Naive thymus-derived CD8-positive, alpha-beta T cell (primary cell): ENCODE measurements around the gene RALGAPA2. TPM values are rescaled to one million over a fixed set of nuclear protein-coding genes. Genes with fewer than 3 reads are reported as not detected.
A peak's percentile ranks its signal among the peaks of the same experiment; 100 is the strongest.

ENCODE experiments used
- ATAC-seq, 2 donors: fragments of 150-1000 bp; cut with Tn5 transposase in 1 of 2; sonication (Bioruptor Pico), chemical (Tn5 transposase) in 1 of 2; 1 replicate in 1 of 2; 2 replicates in 1 of 2; pipeline ENCODE4 v1.10.0; 2021; ENCODE audit warnings: mild to moderate bottlenecking in 2 of 2, moderate library complexity in 2 of 2
- POLR2A ChIA-PET: fragments of 350-600 bp; sonication (Branson Sonifier 250); formaldehyde crosslinking; loops from one replicate; lab custom pipeline; 2021; ENCODE audit warnings: antibody characterized with exemption; lab: Charles Lee
- DNase-seq, 10 donors: peaks; one replicate each; pipeline versions ENCODE4 v3.0.0 to v3.0.0-alpha.2; 2020 to 2022
- H3K27ac Mint-ChIP-seq, 10 donors: one replicate each; pipeline ENCODE4 v1.8.0; 2020 to 2022; ENCODE audit warnings: mild to moderate bottlenecking in 10 of 10, mixed read lengths in 10 of 10, moderate library complexity in 4 of 10, inconsistent platforms in 1 of 10
- H3K27me3 Mint-ChIP-seq, 5 donors: one replicate each; pipeline ENCODE4 v1.8.0; 2021 to 2022; ENCODE audit warnings: mixed read lengths in 5 of 5
- H3K36me3 Mint-ChIP-seq, 3 donors: one replicate each; pipeline ENCODE4 v1.8.0; 2020 to 2022; ENCODE audit warnings: mixed read lengths in 3 of 3, mild to moderate bottlenecking in 2 of 3, inconsistent platforms in 1 of 3
- H3K4me1 Mint-ChIP-seq, 4 donors: one replicate each; pipeline ENCODE4 v1.8.0; 2021 to 2022; ENCODE audit warnings: mixed read lengths in 4 of 4
- H3K4me3 Mint-ChIP-seq, 10 donors: one replicate each; pipeline ENCODE4 v1.8.0; 2020 to 2022; ENCODE audit warnings: mild to moderate bottlenecking in 10 of 10, mixed read lengths in 10 of 10, moderate library complexity in 6 of 10, inconsistent platforms in 1 of 10
- H3K9me3 Mint-ChIP-seq, 9 donors: one replicate each; pipeline ENCODE4 v1.8.0; 2020 to 2022; ENCODE audit warnings: mixed read lengths in 9 of 9, mild to moderate bottlenecking in 3 of 9, inconsistent platforms in 1 of 9, moderate library complexity in 1 of 9
- polyA plus RNA-seq, 3 donors: library from polyadenylated mRNA; unstranded; fragments of 300-500 nt; fragmentation: Illumina TruSeq; gene quantifications; one replicate each; pipeline ENCODE4 v1.2.3, GENCODE V29; 2021
- total RNA-seq, 8 experiments: library from RNA in 2 of 8; stranded (reverse) in 2 of 8; gene quantifications; one replicate each; pipeline ENCODE4 v1.2.3 and lab custom pipeline; 2021 to 2026

Gene RALGAPA2
- total and polyA plus RNA-seq, 5 experiments from 2014 or later, result 4.5 to 32.0 (median 6.8) TPM

- Mint-ChIP-seq H3K36me3 (peaks cover 9 to 89% (median 55%) of the 10 kb centered on the region in 3 donors), H3K27ac (no peak overlapping the region), H3K9me3 (no peaks in the 10 kb centered on the region), H3K4me3 (no peak overlapping the region), H3K4me1 (peaks cover 0 to 12% (median 4%) of the 10 kb centered on the region in 4 donors), H3K27me3 (no peaks in the 10 kb centered on the region)
- DNase-seq (no peak), ATAC-seq (no peak)
- POLR2A ChIA-PET, result no interaction called here
Observed at GRCh38 chr20:20635006-20635405, 77.4 kb downstream of the RALGAPA2 start.

GRCh38 chr20:20632644-20633043 lies 79.8 kb downstream of the RALGAPA2 start:
- H3K4me3 Mint-ChIP-seq, result no peak overlapping the region
- POLR2A ChIA-PET, result interaction anchor here (0.6 kb wide), 1 partner anchor 194 kb away, joined by 4 read pairs; no protein-coding TSS in a partner anchor
- no peak for ATAC-seq
- H3K27ac Mint-ChIP-seq, result no peak overlapping the region
- peaks cover 4 to 88% (median 57%) of the 10 kb centered on the region in 3 donors for H3K36me3 Mint-ChIP-seq
- H3K9me3 Mint-ChIP-seq, result no peaks in the 10 kb centered on the region
- no peaks in the 10 kb centered on the region for H3K27me3 Mint-ChIP-seq
- no peak for DNase-seq
- peaks cover 0 to 2% (median 0%) of the 10 kb centered on the region in 4 donors for H3K4me1 Mint-ChIP-seq

GRCh38 chr20:20630551-20630950 lies 81.9 kb downstream of the RALGAPA2 start:
- Mint-ChIP-seq H3K36me3 (peaks cover 4 to 90% (median 65%) of the 10 kb centered on the region in 3 donors), H3K27me3 (no peaks in the 10 kb centered on the region), H3K9me3 (no peaks in the 10 kb centered on the region), H3K4me1 (peaks cover 0 to 2% (median 0%) of the 10 kb centered on the region in 4 donors), H3K27ac (no peak overlapping the region), H3K4me3 (no peak overlapping the region)
- POLR2A ChIA-PET, result no interaction called here
- DNase-seq (no peak), ATAC-seq (no peak)

- ATAC-seq (no peak), DNase-seq (no peak)
- Mint-ChIP-seq H3K27ac (no peak overlapping the region), H3K36me3 (peaks cover 4 to 85% (median 61%) of the 10 kb centered on the region in 3 donors), H3K4me3 (no peak overlapping the region), H3K9me3 (no peaks in the 10 kb centered on the region), H3K4me1 (peaks cover 0 to 2% (median 0%) of the 10 kb centered on the region in 4 donors), H3K27me3 (no peaks in the 10 kb centered on the region)
- POLR2A ChIA-PET, result no interaction called here
Observed at GRCh38 chr20:20629556-20630188, 82.8 kb downstream of the RALGAPA2 start.

GRCh38 chr20:20628314-20628713 lies 84.1 kb downstream of the RALGAPA2 start:
- peaks cover 4 to 72% (median 50%) of the 10 kb centered on the region in 3 donors for H3K36me3 Mint-ChIP-seq
- POLR2A ChIA-PET, result no interaction called here
- H3K9me3 Mint-ChIP-seq, result no peaks in the 10 kb centered on the region
- peaks cover 0 to under 1% (median 0%) of the 10 kb centered on the region in 4 donors for H3K4me1 Mint-ChIP-seq
- no peak overlapping the region for H3K4me3 Mint-ChIP-seq
- no peak overlapping the region for H3K27ac Mint-ChIP-seq
- DNase-seq, result no peak
- no peaks in the 10 kb centered on the region for H3K27me3 Mint-ChIP-seq
- ATAC-seq, result no peak

- H3K27me3 Mint-ChIP-seq, result no peaks in the 10 kb centered on the region
- no peak overlapping the region for H3K27ac Mint-ChIP-seq
- POLR2A ChIA-PET, result no interaction called here
- peaks cover 4 to 66% (median 44%) of the 10 kb centered on the region in 3 donors for H3K36me3 Mint-ChIP-seq
- H3K4me1 Mint-ChIP-seq, result no peaks in the 10 kb centered on the region
- DNase-seq, result no peak
- no peak for ATAC-seq
- no peaks in the 10 kb centered on the region for H3K9me3 Mint-ChIP-seq
- no peak overlapping the region for H3K4me3 Mint-ChIP-seq
Observed at GRCh38 chr20:20627471-20627870, 85.0 kb downstream of the RALGAPA2 start.

GRCh38 chr20:20624914-20625313 lies 87.5 kb downstream of the RALGAPA2 start:
- DNase-seq (no peak), ATAC-seq (no peak)
- H3K4me1 Mint-ChIP-seq, result peaks cover 0 to 3% (median 0%) of the 10 kb centered on the region in 4 donors
- POLR2A ChIA-PET, result no interaction called here
- no peak overlapping the region for H3K4me3 Mint-ChIP-seq
- H3K27ac Mint-ChIP-seq, result peak overlapping the region in 1 of 10 donors; percentile 47
- peaks cover 4 to 62% (median 38%) of the 10 kb centered on the region in 3 donors for H3K36me3 Mint-ChIP-seq
- H3K27me3 Mint-ChIP-seq, result no peaks in the 10 kb centered on the region
- H3K9me3 Mint-ChIP-seq, result no peaks in the 10 kb centered on the region

- DNase-seq (no peak), ATAC-seq (no peak)
- H3K27ac Mint-ChIP-seq, result no peak overlapping the region
- peaks cover 0 to 3% (median 0%) of the 10 kb centered on the region in 4 donors for H3K4me1 Mint-ChIP-seq
- POLR2A ChIA-PET, result interaction anchor here (0.7 kb wide), 1 partner anchor 93 kb away, joined by 4 read pairs; no protein-coding TSS in a partner anchor
- H3K9me3 Mint-ChIP-seq, result no peaks in the 10 kb centered on the region
- peaks cover 0 to 60% (median 28%) of the 10 kb centered on the region in 3 donors for H3K36me3 Mint-ChIP-seq
- no peak overlapping the region for H3K4me3 Mint-ChIP-seq
- no peaks in the 10 kb centered on the region for H3K27me3 Mint-ChIP-seq
Observed at GRCh38 chr20:20621195-20621594, 91.2 kb downstream of the RALGAPA2 start.

- Mint-ChIP-seq H3K27ac (peak overlapping the region in 3 of 10 donors; percentile 28 to 63 (median 37)), H3K27me3 (no peaks in the 10 kb centered on the region), H3K9me3 (no peaks in the 10 kb centered on the region), H3K36me3 (peaks cover 5 to 82% (median 37%) of the 10 kb centered on the region in 3 donors), H3K4me1 (peaks cover 0 to 9% (median 2%) of the 10 kb centered on the region in 4 donors), H3K4me3 (no peak overlapping the region)
- POLR2A ChIA-PET, result no interaction called here
- DNase-seq (no peak), ATAC-seq (no peak)
Observed at GRCh38 chr20:20614391-20614790, 98.1 kb downstream of the RALGAPA2 start.

GRCh38 chr20:20612251-20612650 lies 100.2 kb downstream of the RALGAPA2 start:
- no peak overlapping the region for H3K4me3 Mint-ChIP-seq
- ATAC-seq, result no peak
- H3K9me3 Mint-ChIP-seq, result no peaks in the 10 kb centered on the region
- peaks cover 5 to 83% (median 31%) of the 10 kb centered on the region in 3 donors for H3K36me3 Mint-ChIP-seq
- H3K27me3 Mint-ChIP-seq, result no peaks in the 10 kb centered on the region
- peak overlapping the region in 1 of 10 donors; percentile 54 for H3K27ac Mint-ChIP-seq
- peaks cover 0 to 9% (median 2%) of the 10 kb centered on the region in 4 donors for H3K4me1 Mint-ChIP-seq
- DNase-seq, result no peak
- POLR2A ChIA-PET, result interaction anchor here (0.6 kb wide), 1 partner anchor 586 kb away, joined by 3 read pairs; no protein-coding TSS in a partner anchor

- Mint-ChIP-seq H3K27me3 (no peaks in the 10 kb centered on the region), H3K4me3 (no peak overlapping the region), H3K4me1 (peaks cover 0 to 9% (median 2%) of the 10 kb centered on the region in 4 donors), H3K36me3 (peaks cover 5 to 82% (median 26%) of the 10 kb centered on the region in 3 donors), H3K27ac (no peak overlapping the region), H3K9me3 (no peaks in the 10 kb centered on the region)
- POLR2A ChIA-PET, result no interaction called here
- DNase-seq (no peak), ATAC-seq (no peak)
Observed at GRCh38 chr20:20611167-20611566, 101.3 kb downstream of the RALGAPA2 start.

- Mint-ChIP-seq H3K4me1 (peaks cover 0 to 11% (median 3%) of the 10 kb centered on the region in 4 donors), H3K4me3 (no peak overlapping the region), H3K27ac (peak overlapping the region in 3 of 10 donors; percentile 5 to 34 (median 20)), H3K27me3 (no peaks in the 10 kb centered on the region), H3K9me3 (no peaks in the 10 kb centered on the region), H3K36me3 (peaks cover under 1 to 85% (median 25%) of the 10 kb centered on the region in 3 donors)
- DNase-seq, result no peak
- no peak for ATAC-seq
- POLR2A ChIA-PET, result no interaction called here
Observed at GRCh38 chr20:20609522-20609921, 102.9 kb downstream of the RALGAPA2 start.

- ATAC-seq (no peak), DNase-seq (no peak)
- POLR2A ChIA-PET, result no interaction called here
- Mint-ChIP-seq H3K4me3 (no peak overlapping the region), H3K27ac (peak overlapping the region in 1 of 10 donors; percentile 3), H3K9me3 (no peaks in the 10 kb centered on the region), H3K4me1 (peaks cover 0 to 9% (median 6%) of the 10 kb centered on the region in 4 donors), H3K27me3 (no peaks in the 10 kb centered on the region), H3K36me3 (peaks cover 0 to 85% (median 20%) of the 10 kb centered on the region in 3 donors)
Observed at GRCh38 chr20:20608641-20609040, 103.8 kb downstream of the RALGAPA2 start.
